ENCODE data around the gene PTPRG. TPM values are rescaled to one million over a fixed set of nuclear protein-coding genes. Genes with fewer than 3 reads are reported as not detected.
"Not testable (repeated sequence)": the region's sequence is repeated elsewhere in the genome, so short reads cannot be mapped to it uniquely, and the experiment has no call there.

The PTPRG gene
- total RNA-seq, 6 experiments from 2014 or later, result 29.4 to 34.7 (median 32.7) TPM

GRCh38 chr3:61687663-61688306 lies 126.4 kb downstream of the PTPRG start:
- TF ChIP-seq CTCF (IDR thresholded peaks at IDR 0.05), result no peak
- no peaks in the 10 kb centered on the region for H3K9me3 Mint-ChIP-seq
- H3K27me3 Mint-ChIP-seq (ENCODE audit: insufficient read depth), result peaks cover 1% of the 10 kb centered on the region; the same call in 1 of the 2 replicates
- DNase-seq, result no peak
- no peak overlapping the region for H3K27ac Mint-ChIP-seq
- H3K36me3 Mint-ChIP-seq (ENCODE audit: low read depth), result no peaks in the 10 kb centered on the region
- peaks cover 38% of the 10 kb centered on the region for H3K4me1 Mint-ChIP-seq (ENCODE audit: low read depth)
- no peak overlapping the region for H3K4me3 Mint-ChIP-seq

GRCh38 chr3:61688307-61688984 lies 127.1 kb downstream of the PTPRG start:
- H3K36me3 Mint-ChIP-seq (ENCODE audit: low read depth), result no peaks in the 10 kb centered on the region
- peaks cover 1% of the 10 kb centered on the region; the same call in 1 of the 2 replicates for H3K27me3 Mint-ChIP-seq (ENCODE audit: insufficient read depth)
- no peak for TF ChIP-seq CTCF (IDR thresholded peaks at IDR 0.05)
- H3K4me1 Mint-ChIP-seq (ENCODE audit: low read depth), result peaks cover 31% of the 10 kb centered on the region
- no peak overlapping the region for H3K27ac Mint-ChIP-seq
- DNase-seq, result no peak
- H3K9me3 Mint-ChIP-seq, result no peaks in the 10 kb centered on the region
- no peak overlapping the region for H3K4me3 Mint-ChIP-seq

GRCh38 chr3:61690016-61690415 lies 128.6 kb downstream of the PTPRG start:
- no peak for DNase-seq
- H3K9me3 Mint-ChIP-seq, result no peaks in the 10 kb centered on the region
- H3K4me3 Mint-ChIP-seq, result no peak overlapping the region
- H3K27me3 Mint-ChIP-seq (ENCODE audit: insufficient read depth), result peaks cover 1% of the 10 kb centered on the region; the same call in 1 of the 2 replicates
- peaks cover 20% of the 10 kb centered on the region for H3K4me1 Mint-ChIP-seq (ENCODE audit: low read depth)
- no peaks in the 10 kb centered on the region for H3K36me3 Mint-ChIP-seq (ENCODE audit: low read depth)
- no peak overlapping the region for H3K27ac Mint-ChIP-seq
- no peak for TF ChIP-seq CTCF (IDR thresholded peaks at IDR 0.05)

GRCh38 chr3:61691466-61691865 lies 130.1 kb downstream of the PTPRG start:
- Mint-ChIP-seq H3K36me3 (ENCODE audit: low read depth) (no peaks in the 10 kb centered on the region), H3K27me3 (ENCODE audit: insufficient read depth) (no peaks in the 10 kb centered on the region), H3K27ac (no peak overlapping the region), H3K9me3 (no peaks in the 10 kb centered on the region), H3K4me3 (no peak overlapping the region), H3K4me1 (ENCODE audit: low read depth) (peaks cover 11% of the 10 kb centered on the region)
- no peak for TF ChIP-seq CTCF (IDR thresholded peaks at IDR 0.05)
- DNase-seq, result no peak

GRCh38 chr3:61697301-61697700 lies 135.9 kb downstream of the PTPRG start:
- TF ChIP-seq CTCF (IDR thresholded peaks at IDR 0.05), result no peak
- Mint-ChIP-seq H3K27ac (no peak overlapping the region), H3K36me3 (ENCODE audit: low read depth) (no peaks in the 10 kb centered on the region), H3K4me1 (ENCODE audit: low read depth) (no peaks in the 10 kb centered on the region), H3K27me3 (ENCODE audit: insufficient read depth) (no peaks in the 10 kb centered on the region), H3K9me3 (no peaks in the 10 kb centered on the region), H3K4me3 (no peak overlapping the region)
- no peak for DNase-seq

- not testable (repeated sequence) for H3K27me3 Mint-ChIP-seq (ENCODE audit: insufficient read depth); H3K36me3 Mint-ChIP-seq (ENCODE audit: low read depth); H3K4me1 Mint-ChIP-seq (ENCODE audit: low read depth); DNase-seq; H3K9me3 Mint-ChIP-seq; H3K4me3 Mint-ChIP-seq; H3K27ac Mint-ChIP-seq
Measured at GRCh38 chr3:61698278-61699072, 137.1 kb downstream of the PTPRG start.
